ENCODE data around the gene PSAPL1. TPM values are rescaled to one million over a fixed set of nuclear protein-coding genes. Genes with fewer than 3 reads are reported as not detected.

The PSAPL1 gene
- total RNA-seq, 1 donor from 2014 or later = not detected

DNA sequence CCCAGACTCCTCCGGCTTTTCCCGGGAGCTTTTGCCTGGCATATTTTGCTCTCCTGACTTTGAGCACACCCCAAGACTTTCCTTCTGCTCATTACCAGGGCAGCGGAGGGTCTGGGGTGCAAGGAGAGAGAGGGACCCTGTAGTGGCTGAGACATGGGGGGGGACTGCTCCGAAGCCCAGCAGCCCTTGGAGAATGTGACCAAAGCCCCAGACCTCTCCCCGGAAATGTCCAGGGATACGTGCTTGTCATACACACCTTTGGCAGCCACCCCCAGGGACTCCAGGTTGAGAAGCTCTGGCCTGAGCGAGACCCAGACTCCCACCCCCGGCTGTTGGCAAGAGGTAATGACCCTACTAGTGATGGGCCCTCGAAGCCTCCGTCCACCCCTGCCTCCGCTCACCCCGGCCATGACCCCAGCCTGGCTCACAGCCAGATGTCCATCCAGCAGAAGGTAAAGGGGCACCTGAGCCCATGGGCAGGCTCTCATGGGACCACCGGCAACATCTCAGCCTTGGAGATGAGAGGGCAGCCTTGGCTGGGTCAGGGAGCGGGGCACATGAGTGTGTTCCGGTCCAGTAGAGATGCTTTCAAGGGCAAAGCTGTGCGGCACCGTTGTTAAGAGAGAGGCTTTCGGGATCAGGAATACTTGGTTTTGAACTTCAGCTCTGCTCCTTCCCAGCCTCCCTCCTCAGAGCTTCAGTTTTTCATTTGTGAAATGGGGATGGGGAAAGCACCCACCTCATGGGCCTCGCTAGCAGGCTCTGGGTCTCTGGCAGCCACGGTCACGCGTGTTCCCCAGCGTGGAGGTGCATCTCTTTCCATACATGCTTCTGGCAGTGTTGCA lies 2.0 kb downstream of the PSAPL1 start:
- TF ChIP-seq, protein P1, sequence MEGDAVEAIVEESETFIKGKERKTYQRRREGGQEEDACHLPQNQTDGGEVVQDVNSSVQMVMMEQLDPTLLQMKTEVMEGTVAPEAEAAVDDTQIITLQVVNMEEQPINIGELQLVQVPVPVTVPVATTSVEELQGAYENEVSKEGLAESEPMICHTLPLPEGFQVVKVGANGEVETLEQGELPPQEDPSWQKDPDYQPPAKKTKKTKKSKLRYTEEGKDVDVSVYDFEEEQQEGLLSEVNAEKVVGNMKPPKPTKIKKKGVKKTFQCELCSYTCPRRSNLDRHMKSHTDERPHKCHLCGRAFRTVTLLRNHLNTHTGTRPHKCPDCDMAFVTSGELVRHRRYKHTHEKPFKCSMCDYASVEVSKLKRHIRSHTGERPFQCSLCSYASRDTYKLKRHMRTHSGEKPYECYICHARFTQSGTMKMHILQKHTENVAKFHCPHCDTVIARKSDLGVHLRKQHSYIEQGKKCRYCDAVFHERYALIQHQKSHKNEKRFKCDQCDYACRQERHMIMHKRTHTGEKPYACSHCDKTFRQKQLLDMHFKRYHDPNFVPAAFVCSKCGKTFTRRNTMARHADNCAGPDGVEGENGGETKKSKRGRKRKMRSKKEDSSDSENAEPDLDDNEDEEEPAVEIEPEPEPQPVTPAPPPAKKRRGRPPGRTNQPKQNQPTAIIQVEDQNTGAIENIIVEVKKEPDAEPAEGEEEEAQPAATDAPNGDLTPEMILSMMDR (conservative IDR thresholded peaks at IDR 0.05; ENCODE audit: low read depth, low read length) = no peak
- H3K4me3 ChIP-seq (ENCODE audit: low read depth, low read length) = no peak overlapping the region
- no peak for DNase-seq (ENCODE audit: low read depth)

GRCh38 chr4:7431696-7432530 lies 2.8 kb downstream of the PSAPL1 start:
- no peak overlapping the region for H3K4me3 ChIP-seq (ENCODE audit: low read depth, low read length)
- TF ChIP-seq, protein P1 (conservative IDR thresholded peaks at IDR 0.05; ENCODE audit: low read depth, low read length) = no peak
- no peak for DNase-seq (ENCODE audit: low read depth)

GRCh38 chr4:7430965-7431695 lies 3.6 kb downstream of the PSAPL1 start:
- no peak overlapping the region for H3K4me3 ChIP-seq (ENCODE audit: low read depth, low read length)
- TF ChIP-seq, protein P1 (conservative IDR thresholded peaks at IDR 0.05; ENCODE audit: low read depth, low read length) = no peak
- DNase-seq (ENCODE audit: low read depth) = no peak

GRCh38 chr4:7430368-7430964 lies 4.3 kb downstream of the PSAPL1 start:
- TF ChIP-seq, protein P1 (conservative IDR thresholded peaks at IDR 0.05; ENCODE audit: low read depth, low read length) = no peak
- no peak overlapping the region for H3K4me3 ChIP-seq (ENCODE audit: low read depth, low read length)
- DNase-seq (ENCODE audit: low read depth) = no peak

DNA sequence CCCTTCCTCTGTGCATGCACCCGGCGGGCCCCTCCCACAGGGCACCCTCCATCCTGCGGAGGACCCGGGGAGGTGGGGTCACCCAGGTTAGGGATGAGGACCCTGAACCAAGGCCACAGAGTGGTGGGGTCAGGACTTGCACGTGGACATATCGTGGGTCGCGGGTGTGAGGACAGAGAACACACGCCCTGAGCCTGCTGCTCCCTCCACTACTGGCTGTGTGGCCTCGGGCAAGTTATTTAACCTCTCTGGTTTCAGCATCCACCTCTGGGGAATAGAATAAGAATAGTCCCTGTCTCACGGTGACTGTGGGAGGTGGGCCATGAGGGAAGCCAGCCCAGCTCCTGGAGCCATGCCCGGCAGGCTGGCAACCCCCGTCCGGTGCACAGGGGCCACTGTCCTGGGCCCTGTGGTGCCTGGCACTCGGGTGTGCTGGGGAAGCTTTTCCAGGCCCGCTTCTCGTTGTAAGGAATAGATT lies 5.1 kb downstream of the PSAPL1 start:
- TF ChIP-seq, protein P1 (conservative IDR thresholded peaks at IDR 0.05; ENCODE audit: low read depth, low read length) = no peak
- H3K4me3 ChIP-seq (ENCODE audit: low read depth, low read length) = no peak overlapping the region
- DNase-seq (ENCODE audit: low read depth) = no peak

DNA sequence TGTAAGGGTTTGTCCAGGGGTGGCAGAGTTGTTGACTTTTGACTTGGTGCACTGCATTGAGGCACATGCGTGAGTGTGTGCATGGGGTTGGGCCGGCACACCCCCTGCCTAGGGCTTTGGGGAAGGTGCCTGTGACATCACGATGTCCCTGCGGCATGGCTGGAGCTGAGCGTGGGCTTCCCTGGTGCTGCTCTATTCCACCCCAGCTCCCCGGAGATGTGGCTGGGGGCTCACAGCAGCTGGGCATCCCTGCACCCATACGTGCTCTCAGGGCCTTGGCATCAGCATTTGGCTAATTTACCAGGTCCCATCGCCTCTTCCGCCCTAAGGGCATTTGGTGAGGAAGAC lies 5.7 kb downstream of the PSAPL1 start:
- TF ChIP-seq, protein P1 (conservative IDR thresholded peaks at IDR 0.05; ENCODE audit: low read depth, low read length) = no peak
- no peak for DNase-seq (ENCODE audit: low read depth)
- no peak overlapping the region for H3K4me3 ChIP-seq (ENCODE audit: low read depth, low read length)

Data from epithelial cell of proximal tubule (primary cell).